ENCODE results near the gene CXCR4.
A peak's percentile ranks its signal among the peaks of the same experiment; 100 is the strongest.

The CXCR4 gene

GRCh38 chr2:136117909-136118818, at the start of gene CXCR4:
TSS of gene CXCR4 (minus strand) at chr2:136118149. CDS start at chr2:136118060, 89 bp downstream.
- in situ Hi-C loops (cut with MboI; ENCODE audit: low pct_unique_long_range_greater_than_20kb, low sequenced_read_pairs): no loop called here
- DNase-seq: peak; percentile 48

DNA sequence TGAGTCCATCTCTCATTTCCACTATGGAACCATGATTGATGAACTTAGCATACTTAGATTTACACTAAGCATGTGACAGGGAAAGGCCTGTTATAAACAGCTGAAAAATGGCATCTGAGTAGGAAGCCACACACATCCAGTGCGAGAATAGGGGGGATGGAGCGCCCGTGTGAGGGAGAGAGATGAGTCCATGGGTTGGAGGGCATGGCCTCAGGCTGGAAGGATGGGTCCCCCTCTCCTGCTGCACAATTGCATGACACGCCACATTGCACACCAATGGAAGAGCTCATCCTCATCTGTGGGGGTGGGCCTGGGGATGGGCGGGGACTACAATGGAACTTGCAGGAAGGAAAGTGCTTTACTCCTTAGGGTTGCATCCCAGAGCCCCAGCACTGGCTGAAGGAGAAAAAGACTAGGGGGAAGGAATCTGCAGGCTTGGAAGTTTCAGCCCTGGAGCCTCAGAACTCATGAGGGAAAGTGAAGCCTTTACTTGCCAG, 46.4 kb upstream of the CXCR4 start:
- no peak for DNase-seq
- in situ Hi-C loops (cut with MboI; ENCODE audit: low pct_unique_long_range_greater_than_20kb, low sequenced_read_pairs): no loop called here

DNA sequence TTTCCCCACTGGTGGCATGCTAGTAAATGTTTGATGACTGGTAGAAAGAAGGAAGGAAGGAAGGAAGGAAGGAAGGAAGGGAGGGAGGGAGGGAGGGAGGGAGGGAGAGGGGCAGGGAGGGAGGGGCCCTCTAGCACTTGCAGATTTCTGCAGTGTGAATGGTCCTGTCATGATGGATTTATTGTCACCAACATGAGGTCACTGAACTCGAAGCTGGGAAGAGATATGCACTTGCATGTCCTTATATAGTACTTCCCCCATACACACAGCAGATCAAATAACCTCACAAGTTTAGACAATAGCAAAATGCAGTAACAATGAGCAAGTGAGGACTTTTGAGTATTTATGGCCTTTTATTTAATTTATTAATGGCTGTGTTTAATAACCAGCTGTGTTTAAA, 44.5 kb upstream of the CXCR4 start:
- DNase-seq: no peak
- in situ Hi-C loops (cut with MboI; ENCODE audit: low pct_unique_long_range_greater_than_20kb, low sequenced_read_pairs): no loop called here

DNA sequence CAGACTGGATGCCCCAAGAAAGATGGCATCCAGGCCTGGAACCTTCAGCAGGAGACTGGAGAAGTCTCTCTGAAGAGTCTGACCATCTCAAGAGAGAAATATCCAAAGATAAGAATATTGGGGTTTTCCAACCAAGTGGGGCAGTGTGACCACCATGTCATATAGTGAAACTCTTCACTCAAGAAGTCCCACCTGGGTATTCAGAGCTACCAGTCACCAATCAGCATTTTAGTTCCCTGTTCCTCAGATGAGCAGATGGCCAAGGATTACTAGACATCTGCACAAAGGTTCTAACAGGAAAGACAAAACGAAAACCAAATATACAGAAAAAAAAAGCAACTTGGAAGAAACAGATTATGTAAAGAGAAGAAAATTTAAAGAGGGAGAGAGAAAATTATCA, 38.5 kb upstream of the CXCR4 start:
- no peak for DNase-seq

DNA sequence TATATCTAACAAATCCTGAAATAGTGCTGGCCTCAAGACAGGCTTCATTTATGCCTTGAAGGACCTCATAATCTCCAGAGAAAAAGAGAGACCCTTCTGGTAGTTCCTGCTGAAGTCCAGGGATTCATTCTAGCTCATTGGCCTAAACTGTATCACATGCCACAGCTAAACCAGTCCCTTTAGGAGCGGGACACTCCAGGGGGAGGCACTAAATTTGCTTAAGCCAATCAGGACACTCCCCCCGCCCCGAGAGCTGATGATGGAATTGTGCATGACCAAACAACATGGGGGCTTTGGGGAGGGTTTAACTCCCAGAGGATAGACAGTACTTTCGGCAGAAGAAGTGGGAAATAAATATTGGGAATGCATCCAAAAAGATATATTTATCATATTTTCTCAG, 36.4 kb upstream of the CXCR4 start:
- no peak for DNase-seq
- in situ Hi-C loops (cut with MboI; ENCODE audit: low pct_unique_long_range_greater_than_20kb, low sequenced_read_pairs): no loop called here

More for the DNA sequence above, 38.5 kb upstream of the CXCR4 start:
- in situ Hi-C loops (cut with MboI; ENCODE audit: low pct_unique_long_range_greater_than_20kb, low sequenced_read_pairs): no loop called here

DNA sequence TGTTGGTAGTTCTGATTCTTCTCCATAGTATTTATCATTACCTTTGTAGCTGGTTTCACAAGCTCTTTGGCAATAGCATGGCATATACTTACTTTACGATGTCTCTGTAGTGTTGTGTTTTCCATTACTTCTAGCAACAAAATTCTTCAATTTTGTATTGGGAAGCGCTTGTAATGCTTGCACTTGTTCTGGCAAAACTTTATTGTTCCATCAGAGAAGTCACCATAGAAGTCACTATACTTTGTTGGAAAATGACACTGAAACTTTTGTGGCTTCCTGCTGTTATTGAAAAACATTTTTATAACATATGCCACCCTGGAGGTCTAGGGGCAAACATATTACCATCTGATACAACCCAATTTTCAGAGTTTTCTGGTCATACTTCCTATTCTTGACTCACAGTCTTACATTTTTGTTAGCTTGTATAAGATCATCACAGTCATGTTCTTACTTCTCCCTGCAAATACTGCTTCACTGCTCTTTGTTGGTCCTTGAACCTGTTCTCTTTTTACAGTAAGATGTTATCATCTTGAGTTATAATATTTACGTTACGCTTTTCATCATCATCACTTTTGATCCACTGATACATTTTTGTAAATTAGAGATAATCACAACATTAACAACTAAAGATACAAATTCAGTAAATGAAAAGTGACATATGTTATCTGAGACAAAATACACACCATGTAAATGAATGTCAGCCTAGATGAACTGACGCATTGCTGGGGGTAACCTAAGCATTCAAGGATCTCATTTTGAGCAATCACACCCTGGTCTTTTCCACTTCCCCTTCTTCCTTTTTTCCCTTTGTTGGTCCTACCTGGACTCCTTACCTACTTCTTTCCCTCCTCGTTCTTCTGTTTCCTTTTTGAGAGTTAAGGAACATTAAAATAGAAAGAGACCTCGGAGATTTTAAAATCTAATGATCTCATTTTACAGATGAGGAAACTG, 33.3 kb upstream of the CXCR4 start:
- in situ Hi-C loops (cut with MboI; ENCODE audit: low pct_unique_long_range_greater_than_20kb, low sequenced_read_pairs): no loop called here

DNA sequence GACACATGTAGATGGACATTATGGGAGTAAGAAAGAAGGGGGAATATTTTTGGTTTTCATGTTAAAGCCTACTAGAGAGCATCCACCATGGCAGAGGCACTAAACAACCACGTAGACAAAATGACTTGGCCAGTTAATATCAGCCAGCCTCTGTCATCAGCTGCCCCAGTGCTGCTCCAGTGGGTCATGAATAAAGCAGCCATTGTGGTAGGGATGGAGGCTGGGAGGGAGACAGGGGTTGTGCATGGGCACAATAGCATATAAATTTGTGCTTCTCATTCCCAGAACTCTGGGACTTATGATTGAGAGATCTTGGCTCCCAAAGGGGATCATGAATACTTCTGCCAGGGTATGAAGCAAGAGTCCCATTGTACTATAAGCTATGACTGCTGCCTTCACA, 31.1 kb upstream of the CXCR4 start:
- DNase-seq: no peak
- in situ Hi-C loops (cut with MboI; ENCODE audit: low pct_unique_long_range_greater_than_20kb, low sequenced_read_pairs): no loop called here

More for the DNA sequence above, 33.3 kb upstream of the CXCR4 start:
- DNase-seq: no peak

GRCh38 chr2:136146564-136146963, 28.6 kb upstream of the CXCR4 start:
- in situ Hi-C loops (cut with MboI; ENCODE audit: low pct_unique_long_range_greater_than_20kb, low sequenced_read_pairs): no loop called here
- no peak for DNase-seq

DNA sequence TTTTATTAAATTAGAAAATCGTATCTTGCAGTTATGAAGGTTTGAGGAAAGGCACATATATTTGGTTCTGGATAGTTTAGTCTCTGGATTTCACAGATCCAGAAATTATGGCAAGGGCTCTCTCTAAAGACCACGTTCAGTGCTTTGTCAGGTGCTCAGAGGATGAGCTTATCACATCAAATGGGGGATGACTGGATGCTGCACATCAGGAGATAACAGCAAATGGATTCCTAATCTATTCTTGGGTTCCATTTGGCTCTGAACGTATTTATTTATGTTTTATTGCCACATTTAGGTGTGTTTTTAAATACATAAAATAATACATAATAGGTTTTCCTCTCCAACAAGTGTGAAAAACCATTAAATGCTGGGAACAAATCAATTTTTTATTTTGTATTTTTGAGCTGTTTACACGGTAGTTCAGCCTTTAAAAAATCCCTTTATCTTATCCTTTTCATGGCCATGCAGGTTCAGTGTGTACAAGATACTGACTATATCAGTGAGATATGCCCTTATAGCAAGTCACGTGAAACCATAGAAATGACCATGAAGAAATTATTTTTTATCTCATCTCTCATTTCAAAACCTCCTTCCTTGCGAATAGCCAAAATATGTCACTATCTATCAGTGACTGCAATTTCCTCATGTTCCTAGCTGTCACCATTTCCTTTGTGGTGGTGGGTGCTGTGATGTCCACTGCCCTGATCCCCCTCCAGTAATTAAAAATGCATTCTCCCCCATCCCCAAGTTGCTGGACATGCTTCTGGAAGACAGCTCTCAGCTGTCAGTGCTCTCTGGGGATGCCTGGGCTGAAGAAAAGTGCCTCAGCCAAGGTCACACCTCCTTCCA, 25.9 kb upstream of the CXCR4 start:
- no peak for DNase-seq
- in situ Hi-C loops (cut with MboI; ENCODE audit: low pct_unique_long_range_greater_than_20kb, low sequenced_read_pairs): no loop called here

- DNase-seq: no peak
- in situ Hi-C loops (cut with MboI; ENCODE audit: low pct_unique_long_range_greater_than_20kb, low sequenced_read_pairs): no loop called here
Measured at GRCh38 chr2:136141510-136142149, 23.7 kb upstream of the CXCR4 start.

GRCh38 chr2:136139631-136140030, 21.7 kb upstream of the CXCR4 start:
- in situ Hi-C loops (cut with MboI; ENCODE audit: low pct_unique_long_range_greater_than_20kb, low sequenced_read_pairs): no loop called here
- DNase-seq: no peak

DNA sequence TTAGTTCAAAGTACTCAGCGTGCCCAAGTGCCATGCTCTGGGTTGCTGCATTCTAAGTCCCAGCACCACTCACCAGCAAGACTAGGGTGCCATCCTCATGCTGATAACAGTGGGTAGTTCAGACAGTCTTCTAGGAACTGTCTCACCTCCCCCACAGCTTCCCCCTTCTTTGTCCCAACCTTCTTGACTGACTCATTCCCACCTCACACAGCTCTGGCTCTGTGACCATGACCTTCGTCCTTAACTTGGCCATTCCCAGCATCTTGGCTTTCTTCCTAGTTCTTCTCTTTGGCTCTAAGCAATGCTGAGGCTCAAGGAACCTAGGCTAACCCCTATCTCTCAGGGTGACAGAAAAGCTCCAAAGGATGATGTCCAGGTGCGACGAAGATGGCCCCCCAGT, 20.0 kb upstream of the CXCR4 start:
- in situ Hi-C loops (cut with MboI; ENCODE audit: low pct_unique_long_range_greater_than_20kb, low sequenced_read_pairs): no loop called here
- no peak for DNase-seq

DNA sequence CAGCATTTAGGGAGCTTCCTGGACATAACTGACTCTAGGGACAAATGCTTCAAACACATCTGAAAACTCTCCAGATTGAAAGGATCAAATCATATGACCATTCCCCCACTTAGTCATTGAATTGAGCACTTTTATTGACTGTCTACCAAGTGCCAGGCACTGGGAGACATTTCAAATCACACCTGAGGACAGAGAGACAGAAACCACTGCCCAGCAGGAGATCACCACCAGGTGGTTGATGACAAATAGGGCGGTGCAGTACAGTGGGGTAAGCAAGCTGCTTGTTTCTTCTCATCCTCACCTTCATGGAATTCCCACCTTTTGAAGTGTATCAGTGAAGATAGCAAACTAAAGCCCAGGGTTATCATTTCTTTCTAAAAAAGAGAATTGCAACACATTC, 19.0 kb upstream of the CXCR4 start:
- no peak for DNase-seq
- in situ Hi-C loops (cut with MboI; ENCODE audit: low pct_unique_long_range_greater_than_20kb, low sequenced_read_pairs): no loop called here

GRCh38 chr2:136135921-136136906, 18.3 kb upstream of the CXCR4 start:
- peak; percentile 92 for DNase-seq
- in situ Hi-C loops (cut with MboI; ENCODE audit: low pct_unique_long_range_greater_than_20kb, low sequenced_read_pairs): no loop called here

DNA sequence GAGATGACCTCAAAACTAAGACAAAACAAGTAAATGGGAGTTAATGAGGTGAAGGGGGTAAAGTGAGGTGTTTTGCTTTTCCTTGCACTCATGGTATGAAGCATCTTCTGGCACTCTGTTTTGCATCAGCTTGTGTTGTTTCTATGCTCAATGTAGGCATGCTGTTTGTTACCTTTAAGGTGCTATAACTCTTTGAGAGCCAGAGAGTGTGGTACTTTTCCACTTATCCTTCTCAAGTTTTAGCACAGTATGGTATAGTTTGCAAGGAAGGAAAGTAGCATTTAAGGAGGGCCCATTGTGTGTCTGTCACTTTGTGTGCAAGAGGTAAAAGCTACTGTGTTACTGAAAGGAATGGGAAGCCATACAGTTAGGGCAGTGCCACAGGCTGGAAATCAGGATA, 17.5 kb upstream of the CXCR4 start:
- in situ Hi-C loops (cut with MboI; ENCODE audit: low pct_unique_long_range_greater_than_20kb, low sequenced_read_pairs): no loop called here

DNA sequence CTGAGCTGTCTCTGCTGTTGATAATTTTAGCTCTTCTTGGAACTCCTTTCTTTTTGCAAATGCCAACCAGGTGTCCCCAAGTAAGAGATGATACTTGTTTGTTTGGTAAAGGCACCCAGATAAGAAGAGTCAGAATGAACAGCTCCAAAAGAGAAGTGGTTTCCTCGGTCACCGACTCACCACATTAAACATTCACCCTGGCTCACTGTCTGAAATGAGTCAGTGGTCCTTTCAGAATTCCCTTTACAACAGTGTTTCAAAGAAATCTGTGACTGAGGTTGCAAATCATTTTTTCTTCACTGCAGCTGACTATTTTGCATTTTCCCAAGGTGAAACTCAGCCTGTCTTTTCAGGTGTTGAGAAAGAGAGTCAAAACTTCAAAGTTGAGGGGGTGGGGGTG, 16.2 kb upstream of the CXCR4 start:
- in situ Hi-C loops (cut with MboI; ENCODE audit: low pct_unique_long_range_greater_than_20kb, low sequenced_read_pairs): no loop called here
- no peak for DNase-seq

More for the DNA sequence above, 17.5 kb upstream of the CXCR4 start:
- DNase-seq: no peak

- in situ Hi-C loops (cut with MboI; ENCODE audit: low pct_unique_long_range_greater_than_20kb, low sequenced_read_pairs): no loop called here
- no peak for DNase-seq
Measured at GRCh38 chr2:136133586-136133985, 15.6 kb upstream of the CXCR4 start.

All from KBM-7 (cell line).